Astrocyte (in vitro differentiated cells and primary cell): ENCODE data around the gene SHC4. TPM values are rescaled to one million over a fixed set of nuclear protein-coding genes. Genes with fewer than 3 reads are reported as not detected.

Experiments
- DNase-seq: peaks from one replicate; pipeline ENCODE4 v3.0.0-alpha.2; 2010; ENCODE audit warnings: low read depth
- FAIRE-seq: peaks from 2 replicates; lab custom pipeline; 2011; peaks lifted over from hg19 to GRCh38; lab: Jason Lieb, UNC
- H2AFZ ChIP-seq: 2 replicates; pipeline ENCODE4 v1.6.0; 2012; ENCODE audit warnings: low read depth, low read length, inconsistent platforms
- H3K27ac ChIP-seq: 2 replicates; pipeline ENCODE4 v1.5.1; 2011; ENCODE audit warnings: low read depth, low read length, inconsistent platforms
- H3K27me3 ChIP-seq: 2 replicates; pipeline ENCODE4 v1.6.0; 2011; ENCODE audit warnings: low read length, inconsistent platforms; ENCODE audit not compliant: insufficient read depth
- H3K36me3 ChIP-seq: 2 replicates; pipeline ENCODE4 v1.5.1; 2011; ENCODE audit warnings: low read length, inconsistent platforms; ENCODE audit not compliant: insufficient read depth
- H3K4me1 ChIP-seq: 2 replicates; pipeline ENCODE4 v1.5.1; 2011; ENCODE audit warnings: low read length, inconsistent platforms; ENCODE audit not compliant: insufficient read depth
- H3K4me2 ChIP-seq: 2 replicates; pipeline ENCODE4 v1.6.0; 2012; ENCODE audit warnings: low read length, inconsistent platforms
- H3K4me3 ChIP-seq: 2 replicates; pipeline ENCODE4 v1.5.1; 2011; ENCODE audit warnings: low read depth, mild to moderate bottlenecking, low read length, inconsistent platforms; ENCODE audit not compliant: insufficient read depth
- H3K79me2 ChIP-seq: 2 replicates; pipeline ENCODE4 v1.6.0; 2012; ENCODE audit warnings: mild to moderate bottlenecking, low read length, inconsistent platforms; ENCODE audit not compliant: insufficient read depth
- H3K9ac ChIP-seq: 2 replicates; pipeline ENCODE4 v1.6.0; 2012; ENCODE audit warnings: mild to moderate bottlenecking, low read length, inconsistent platforms
- H3K9me3 ChIP-seq: 2 replicates; pipeline ENCODE4 v1.5.1; 2012; ENCODE audit warnings: low read depth, mild to moderate bottlenecking, low read length, inconsistent platforms; ENCODE audit not compliant: insufficient read depth
- H4K20me1 ChIP-seq: 2 replicates; pipeline ENCODE4 v1.6.0; 2012; ENCODE audit warnings: low read length, inconsistent platforms; ENCODE audit not compliant: insufficient read depth
- H3K27ac Mint-ChIP-seq: one replicate; pipeline ENCODE4 v1.8.0; 2021; ENCODE audit warnings: mild to moderate bottlenecking, mixed read lengths; ENCODE audit not compliant: unreplicated experiment
- H3K27me3 Mint-ChIP-seq: one replicate; pipeline ENCODE4 v1.8.0; 2021; ENCODE audit warnings: low read depth, mixed read lengths; ENCODE audit not compliant: unreplicated experiment
- H3K36me3 Mint-ChIP-seq: one replicate; pipeline ENCODE4 v1.8.0; 2021; ENCODE audit warnings: low read depth, mixed read lengths; ENCODE audit not compliant: unreplicated experiment
- H3K4me1 Mint-ChIP-seq: one replicate; pipeline ENCODE4 v1.8.0; 2021; ENCODE audit warnings: low read depth, mixed read lengths; ENCODE audit not compliant: unreplicated experiment
- H3K4me3 Mint-ChIP-seq: one replicate; pipeline ENCODE4 v1.8.0; 2021; ENCODE audit warnings: mild to moderate bottlenecking, moderate library complexity, mixed read lengths; ENCODE audit not compliant: unreplicated experiment
- H3K9me3 Mint-ChIP-seq: one replicate; pipeline ENCODE4 v1.8.0; 2021; ENCODE audit warnings: mild to moderate bottlenecking, mixed read lengths; ENCODE audit not compliant: unreplicated experiment
- CTCF ChIP-seq: IDR thresholded peaks from 2 replicates; pipeline ENCODE4 v1.5.1; 2011; ENCODE audit warnings: low read depth, mild to moderate bottlenecking, inconsistent platforms, low read length, moderate library complexity; ENCODE audit not compliant: insufficient read depth
- EZH2 ChIP-seq: IDR thresholded peaks from 2 replicates; pipeline ENCODE4 v1.6.1; 2012; ENCODE audit warnings: mild to moderate bottlenecking, low read length, inconsistent platforms; ENCODE audit not compliant: insufficient read depth
- total RNA-seq: library from RNA; stranded (reverse); gene quantifications from 2 replicates; pipeline ENCODE4 v1.2.1, GENCODE V29; 2021

The SHC4 gene
- total RNA-seq, 1 donor from 2014 or later, result 2.7 TPM

GRCh38 chr15:48946840-48947187, 16.9 kb downstream of the SHC4 start:
- H4K20me1 ChIP-seq, result no peaks in the 10 kb centered on the region
- Mint-ChIP-seq H3K27me3 (no peaks in the 10 kb centered on the region), H3K36me3 (no peaks in the 10 kb centered on the region), H3K4me3 (no peak overlapping the region), H3K9me3 (no peaks in the 10 kb centered on the region), H3K27ac (no peak overlapping the region), H3K4me1 (peaks cover 16% of the 10 kb centered on the region)
- TF ChIP-seq CTCF, result no peak
- no peaks in the 10 kb centered on the region for H3K9me3 ChIP-seq
- H3K27ac ChIP-seq, result no peak overlapping the region
- H3K36me3 ChIP-seq, result no peaks in the 10 kb centered on the region
- DNase-seq (no peak), FAIRE-seq (no peak)
- H2AFZ ChIP-seq, result no peak overlapping the region
- H3K27me3 ChIP-seq, result no peaks in the 10 kb centered on the region
- no peak overlapping the region for H3K4me3 ChIP-seq
- peaks cover 13% of the 10 kb centered on the region for H3K4me1 ChIP-seq
- H3K79me2 ChIP-seq, result no peaks in the 10 kb centered on the region
- no peak overlapping the region for H3K9ac ChIP-seq
- H3K4me2 ChIP-seq, result no peak overlapping the region

- no peaks in the 10 kb centered on the region for H3K27me3 ChIP-seq
- Mint-ChIP-seq H3K27me3 (no peaks in the 10 kb centered on the region), H3K9me3 (no peaks in the 10 kb centered on the region), H3K4me3 (no peak overlapping the region), H3K27ac (peak overlapping the region; percentile 88), H3K4me1 (peaks cover 17% of the 10 kb centered on the region), H3K36me3 (no peaks in the 10 kb centered on the region)
- no peak overlapping the region for H3K4me3 ChIP-seq
- peak; percentile 90 for DNase-seq
- H3K27ac ChIP-seq, result peak overlapping the region; percentile 45
- H3K79me2 ChIP-seq, result no peaks in the 10 kb centered on the region
- no peak for TF ChIP-seq CTCF
- no peak for TF ChIP-seq EZH2
- H3K4me2 ChIP-seq, result peak overlapping the region; percentile 61
- H4K20me1 ChIP-seq, result no peaks in the 10 kb centered on the region
- peaks cover 15% of the 10 kb centered on the region for H3K4me1 ChIP-seq
- H3K9ac ChIP-seq, result peak overlapping the region; percentile 22
- FAIRE-seq, result peak; percentile 85
- no peak overlapping the region for H2AFZ ChIP-seq
- no peaks in the 10 kb centered on the region for H3K36me3 ChIP-seq
- H3K9me3 ChIP-seq, result no peaks in the 10 kb centered on the region
These were observed 17.5 kb downstream of the SHC4 start for GRCh38 chr15:48946074-48946839.

GRCh38 chr15:48945386-48945785, 18.3 kb downstream of the SHC4 start:
- Mint-ChIP-seq H3K27me3 (no peaks in the 10 kb centered on the region), H3K27ac (peak overlapping the region; percentile 88), H3K4me1 (peaks cover 26% of the 10 kb centered on the region), H3K4me3 (no peak overlapping the region), H3K36me3 (no peaks in the 10 kb centered on the region), H3K9me3 (no peaks in the 10 kb centered on the region)
- H3K4me2 ChIP-seq, result no peak overlapping the region
- FAIRE-seq (no peak), DNase-seq (no peak)
- H3K9me3 ChIP-seq, result no peaks in the 10 kb centered on the region
- TF ChIP-seq EZH2 (no peak), CTCF (no peak)
- H2AFZ ChIP-seq, result no peak overlapping the region
- no peaks in the 10 kb centered on the region for H3K79me2 ChIP-seq
- H3K27ac ChIP-seq, result no peak overlapping the region
- no peaks in the 10 kb centered on the region for H4K20me1 ChIP-seq
- H3K4me1 ChIP-seq, result peaks cover 22% of the 10 kb centered on the region
- H3K36me3 ChIP-seq, result no peaks in the 10 kb centered on the region
- no peaks in the 10 kb centered on the region for H3K27me3 ChIP-seq
- H3K9ac ChIP-seq, result no peak overlapping the region
- H3K4me3 ChIP-seq, result no peak overlapping the region
